ENCODE results near the gene TPPP. TPM values are rescaled to one million over a fixed set of nuclear protein-coding genes. Genes with fewer than 3 reads are reported as not detected.

Gene TPPP
- total and polyA plus RNA-seq, 7 donors = 0.60 to 15.5 (median 7.1) TPM

- intact Hi-C loops (cut with DNase I) = no loop called here
- Histone ChIP-seq H3K4me3 (no peak overlapping the region), H3K4me1 (no peaks in the 10 kb centered on the region), H3K27ac (no peak overlapping the region), H3K36me3 (peaks cover 0 to 42% (median 14%) of the 10 kb centered on the region in 4 donors), H3K9me3 (no peaks in the 10 kb centered on the region), H3K27me3 (no peaks in the 10 kb centered on the region)
- WGBS, 2 donors = 97% methylated on average over 5 of the region's 5 CpGs
- TF ChIP-seq CTCF (IDR thresholded peaks at IDR 0.05) = no peak
- TF ChIP-seq EP300 (IDR thresholded peaks at IDR 0.05) = no peak
- TF ChIP-seq POLR2A (IDR thresholded peaks at IDR 0.05) = no peak
- TF ChIP-seq POLR2AphosphoS5 (IDR thresholded peaks at IDR 0.05) = no peak
- DNase-seq = peak; percentile 52
These were observed 35.0 kb downstream of the TPPP start for GRCh38 chr5:658103-658502.

DNA sequence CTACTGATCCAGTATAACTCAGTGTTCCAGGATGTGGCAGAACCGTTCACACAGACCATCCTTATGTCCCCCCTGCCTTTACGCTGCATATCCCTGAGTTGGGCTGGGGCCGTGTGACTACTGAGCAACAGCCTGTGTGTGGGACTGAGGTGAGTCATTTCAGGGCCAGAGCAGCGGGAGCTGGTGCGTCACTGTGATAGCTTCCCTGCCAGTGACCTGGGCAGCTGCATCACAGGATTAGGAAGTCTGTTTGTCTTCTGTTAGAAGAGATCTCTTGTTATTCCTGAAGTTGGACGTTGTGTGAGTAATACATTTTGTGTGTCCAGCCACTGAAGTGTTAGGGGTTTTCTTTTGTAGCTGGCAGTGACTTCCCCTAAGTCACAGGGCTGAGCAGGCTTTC lies 35.6 kb downstream of the TPPP start:
- Histone ChIP-seq H3K27me3 (no peaks in the 10 kb centered on the region), H3K4me1 (no peaks in the 10 kb centered on the region), H3K36me3 (peaks cover 0 to 36% (median 13%) of the 10 kb centered on the region in 4 donors), H3K27ac (no peak overlapping the region), H3K4me3 (no peak overlapping the region), H3K9me3 (no peaks in the 10 kb centered on the region)
- WGBS, 2 donors = 92% methylated on average over 6 of the region's 6 CpGs
- TF ChIP-seq EP300 (IDR thresholded peaks at IDR 0.05) (no peak), CTCF (IDR thresholded peaks at IDR 0.05) (no peak), POLR2A (IDR thresholded peaks at IDR 0.05) (no peak), POLR2AphosphoS5 (IDR thresholded peaks at IDR 0.05) (no peak)
- peak; percentile 43 for DNase-seq
- intact Hi-C loops (cut with DNase I) = no loop called here

DNA sequence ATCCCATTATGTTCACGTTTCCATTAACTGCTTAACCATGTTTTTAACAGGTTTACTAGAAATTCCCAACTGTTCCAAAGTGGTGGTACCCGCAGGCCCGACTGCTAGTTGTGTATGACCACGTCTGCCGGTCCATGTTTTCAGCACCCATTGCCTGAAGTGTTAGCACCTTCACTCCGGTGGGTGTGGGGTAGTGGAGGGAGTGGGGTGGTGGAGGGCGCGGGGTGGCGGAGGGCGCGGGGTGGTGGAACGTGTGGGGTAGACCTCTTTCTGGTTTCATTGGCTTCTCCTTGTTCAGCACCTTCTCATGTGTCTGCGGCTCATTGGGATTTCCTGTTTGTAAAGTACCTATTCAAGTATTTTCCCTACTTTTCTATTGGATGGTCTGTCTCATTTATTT lies 37.7 kb downstream of the TPPP start:
- no peaks in the 10 kb centered on the region for H3K9me3 ChIP-seq
- peak; percentile 42 for DNase-seq
- no peaks in the 10 kb centered on the region for H3K4me1 ChIP-seq
- H3K27ac ChIP-seq = no peak overlapping the region
- intact Hi-C loops (cut with DNase I) = no loop called here
- no peak for TF ChIP-seq POLR2A (IDR thresholded peaks at IDR 0.05)
- TF ChIP-seq POLR2AphosphoS5 (IDR thresholded peaks at IDR 0.05) = no peak
- TF ChIP-seq EP300 (IDR thresholded peaks at IDR 0.05) = no peak
- no peak for TF ChIP-seq CTCF (IDR thresholded peaks at IDR 0.05)
- H3K36me3 ChIP-seq = peaks cover 0 to 16% (median 3%) of the 10 kb centered on the region in 4 donors
- H3K4me3 ChIP-seq = no peak overlapping the region
- no peaks in the 10 kb centered on the region for H3K27me3 ChIP-seq
- WGBS, 2 donors = 94 to 97% methylated on average over 13 of the region's 13 CpGs

- H3K4me3 ChIP-seq = no peak overlapping the region
- H3K9me3 ChIP-seq = no peaks in the 10 kb centered on the region
- WGBS, 2 donors = 89 to 96% methylated on average over 17 of the region's 17 CpGs
- intact Hi-C loops (cut with DNase I) = no loop called here
- TF ChIP-seq POLR2AphosphoS5 (IDR thresholded peaks at IDR 0.05) (no peak), CTCF (IDR thresholded peaks at IDR 0.05) (no peak), POLR2A (IDR thresholded peaks at IDR 0.05) (no peak), EP300 (IDR thresholded peaks at IDR 0.05) (no peak)
- H3K36me3 ChIP-seq = peaks cover 0 to 4% (median 0%) of the 10 kb centered on the region in 4 donors
- no peaks in the 10 kb centered on the region for H3K27me3 ChIP-seq
- H3K4me1 ChIP-seq = no peaks in the 10 kb centered on the region
- DNase-seq = peak; percentile 19
- H3K27ac ChIP-seq = no peak overlapping the region
These were observed 38.9 kb downstream of the TPPP start for GRCh38 chr5:654071-654778.
